HG03064 (cell line): ENCODE data around the gene NUDT3.
"Not testable (repeated sequence)": the region's sequence is repeated elsewhere in the genome, so short reads cannot be mapped to it uniquely, and the experiment has no call there.

Experiments
- ATAC-seq: cut with Tn5 transposase; IDR thresholded peaks from one replicate; pipeline ENCODE4 v1.9.1; 2021; ENCODE audit warnings: low read depth; ENCODE audit not compliant: unreplicated experiment

The NUDT3 gene

GRCh38 chr6:34324738-34325444 is 67.6 kb downstream of the NUDT3 start:
- ATAC-seq, result no peak

GRCh38 chr6:34324221-34324620 is 68.2 kb downstream of the NUDT3 start:
- ATAC-seq, result not testable (repeated sequence)

- no peak for ATAC-seq
Measured at GRCh38 chr6:34323300-34323699, 69.2 kb downstream of the NUDT3 start.

GRCh38 chr6:34322732-34323131 is 69.7 kb downstream of the NUDT3 start:
- ATAC-seq, result no peak

GRCh38 chr6:34321821-34322220 is 70.6 kb downstream of the NUDT3 start:
- no peak for ATAC-seq

- no peak for ATAC-seq
Measured at GRCh38 chr6:34319471-34319885, 73.0 kb downstream of the NUDT3 start.

GRCh38 chr6:34318499-34319470 is 73.7 kb downstream of the NUDT3 start:
- ATAC-seq, result no peak

- no peak for ATAC-seq
Measured at GRCh38 chr6:34317882-34318498, 74.5 kb downstream of the NUDT3 start.

- no peak for ATAC-seq
Measured at GRCh38 chr6:34317172-34317477, 75.3 kb downstream of the NUDT3 start.

- no peak for ATAC-seq
Measured at GRCh38 chr6:34316431-34317171, 75.9 kb downstream of the NUDT3 start.

- ATAC-seq, result no peak
Measured at GRCh38 chr6:34315780-34316179, 76.7 kb downstream of the NUDT3 start.

GRCh38 chr6:34315256-34315655 is 77.2 kb downstream of the NUDT3 start:
- ATAC-seq, result no peak

- ATAC-seq, result no peak
Measured at GRCh38 chr6:34312259-34312658, 80.2 kb downstream of the NUDT3 start.

GRCh38 chr6:34310817-34311216 is 81.7 kb downstream of the NUDT3 start:
- no peak for ATAC-seq

GRCh38 chr6:34308483-34308882 is 84.0 kb downstream of the NUDT3 start:
- no peak for ATAC-seq

GRCh38 chr6:34305982-34306708 is 86.3 kb downstream of the NUDT3 start:
- no peak for ATAC-seq

GRCh38 chr6:34305497-34305896 is 87.0 kb downstream of the NUDT3 start:
- ATAC-seq, result no peak

GRCh38 chr6:34304164-34304563 is 88.3 kb downstream of the NUDT3 start:
- no peak for ATAC-seq

GRCh38 chr6:34302929-34303328 is 89.5 kb downstream of the NUDT3 start:
- no peak for ATAC-seq

- no peak for ATAC-seq
Measured at GRCh38 chr6:34301408-34301807, 91.1 kb downstream of the NUDT3 start.
